Gastrocnemius medialis (tissue), 4 donors: ENCODE data around the gene BMERB1.

Experiments used
- CTCF ChIP-seq, 5 experiments: fragments of 450-650 bp in 3 of 5; fragments of 200-600 bp in 2 of 5; sonication (generic) in 2 of 5; IDR thresholded peaks in 4 of 5; conservative IDR thresholded peaks in 1 of 5; 1 replicate in 4 of 5; 2 replicates in 1 of 5; pipeline ENCODE4 v1.5.1; 2016 to 2019; ENCODE audit warnings: antibody characterized with exemption in 5 of 5, mild to moderate bottlenecking in 3 of 5, moderate library complexity in 3 of 5
- POLR2A ChIP-seq, 2 donors: fragments of 450-650 bp; IDR thresholded peaks; one replicate each; pipeline ENCODE4 v1.6.1; 2017; ENCODE audit warnings: antibody characterized with exemption in 2 of 2, mild to moderate bottlenecking in 2 of 2, moderate library complexity in 2 of 2

GRCh38 chr16:15536843-15537242 is 102.5 kb downstream of the BMERB1 start:
- TF ChIP-seq CTCF (IDR thresholded peaks at IDR 0.05 in 4 of 5, conservative IDR thresholded peaks at IDR 0.05 in 1 of 5): no peak
- TF ChIP-seq POLR2A (IDR thresholded peaks at IDR 0.05): no peak
